H1 (cell line): ENCODE data around the gene METTL8. TPM values are rescaled to one million over a fixed set of nuclear protein-coding genes. Genes with fewer than 3 reads are reported as not detected.

Experiments used
- CTCF ChIA-PET: fragments of 300-600 bp; sonication (Branson Sonifier 250); formaldehyde crosslinking; loops from one replicate; lab custom pipeline; 2021; ENCODE audit not compliant: partially characterized antibody; lab: Charles Lee
- POLR2A ChIA-PET: fragments of 300-600 bp; sonication (Branson Sonifier 250); formaldehyde crosslinking; loops from one replicate; lab custom pipeline; 2021; ENCODE audit warnings: inconsistent platforms; ENCODE audit not compliant: partially characterized antibody; lab: Charles Lee
- DNase-seq, 2 experiments: peaks; one replicate each; pipeline versions ENCODE4 v3.0.0 to v3.0.0-alpha.2; 2010 to 2022; ENCODE audit warnings: low spot score in 2 of 2, low read depth in 1 of 2, mixed read lengths in 1 of 2
- FAIRE-seq: peaks from 2 replicates; lab custom pipeline; 2011; peaks lifted over from hg19 to GRCh38; lab: Jason Lieb, UNC
- H2AFZ ChIP-seq: 2 replicates; pipeline ENCODE4 v1.8.1; 2012; ENCODE audit warnings: low read length, inconsistent platforms
- H2AK5ac ChIP-seq: 2 replicates; pipeline ENCODE4 v1.6.1; 2013; ENCODE audit warnings: low read depth, low read length
- H2BK120ac ChIP-seq: replicated peaks from 2 replicates; pipeline ENCODE3; 2013; ENCODE audit warnings: low read depth, low read length, inconsistent platforms
- H2BK12ac ChIP-seq: 2 replicates; pipeline ENCODE4 v1.6.1; 2013; ENCODE audit warnings: low read depth, low read length
- H2BK15ac ChIP-seq: 2 replicates; pipeline ENCODE4 v1.6.1; 2013; ENCODE audit warnings: low read length
- H2BK20ac ChIP-seq: 2 replicates; pipeline ENCODE4 v1.6.1; 2013; ENCODE audit warnings: low read length
- H2BK5ac ChIP-seq: 2 replicates; pipeline ENCODE4 v1.6.1; 2013; ENCODE audit warnings: low read depth, low read length
- H3K14ac ChIP-seq: 2 replicates; pipeline ENCODE4 v1.6.1; 2013; ENCODE audit warnings: inconsistent platforms; ENCODE audit not compliant: insufficient read length
- H3K18ac ChIP-seq: 2 replicates; pipeline ENCODE4 v1.6.1; 2013; ENCODE audit warnings: low read length; ENCODE audit errors: extremely low read depth
- H3K23ac ChIP-seq: 2 replicates; pipeline ENCODE4 v1.6.1; 2013; ENCODE audit warnings: inconsistent platforms; ENCODE audit not compliant: insufficient read length
- H3K23me2 ChIP-seq: 2 replicates; pipeline ENCODE4 v1.6.1; 2013; ENCODE audit warnings: low read depth, low read length
- H3K27ac ChIP-seq: 2 replicates; pipeline ENCODE4 v1.6.1; 2011; ENCODE audit warnings: low read depth, low read length, inconsistent platforms
- H3K27me3 ChIP-seq, 4 experiments: replicated peaks in 1 of 4; 1 replicate in 1 of 4; 2 replicates in 3 of 4; pipeline versions ENCODE4 v1.6.1 to v1.8.1; 2011 to 2013; ENCODE audit warnings: low read length in 3 of 4, mild to moderate bottlenecking in 3 of 4, inconsistent platforms in 2 of 4, mixed read lengths in 2 of 4, moderate library complexity in 1 of 4; ENCODE audit not compliant: control insufficient read depth in 3 of 4, insufficient read depth in 3 of 4; ENCODE audit errors: extremely low read depth in 1 of 4
- H3K36me3 ChIP-seq, 4 experiments: 2 replicates each; pipeline versions ENCODE4 v1.6.1 to v1.8.1; 2011 to 2013; ENCODE audit warnings: mild to moderate bottlenecking in 4 of 4, low read length in 3 of 4, moderate library complexity in 2 of 4, control low read depth in 1 of 4, inconsistent platforms in 1 of 4; ENCODE audit not compliant: insufficient read depth in 4 of 4, control insufficient read depth in 2 of 4
- H3K4ac ChIP-seq: replicated peaks from 2 replicates; pipeline ENCODE3; 2013; ENCODE audit warnings: low read length, low read depth, mixed read lengths, inconsistent platforms; ENCODE audit not compliant: insufficient read length
- H3K4me1 ChIP-seq, 4 experiments: replicated peaks in 1 of 4; 1 replicate in 1 of 4; 2 replicates in 3 of 4; pipeline versions ENCODE4 v1.6.1 to v1.8.1; 2011 to 2013; ENCODE audit warnings: low read length in 3 of 4, inconsistent platforms in 2 of 4, mixed read lengths in 1 of 4; ENCODE audit not compliant: insufficient read depth in 4 of 4, control insufficient read depth in 3 of 4
- H3K4me2 ChIP-seq, 2 experiments: 2 replicates each; pipeline versions ENCODE4 v1.6.1 to v1.8.1; 2011 to 2013; ENCODE audit warnings: low read depth in 2 of 2, low read length in 2 of 2, control low read depth in 1 of 2, inconsistent platforms in 1 of 2, mild to moderate bottlenecking in 1 of 2; ENCODE audit not compliant: insufficient read depth in 1 of 2
- H3K4me3 ChIP-seq, 4 experiments: fragments of 200-600, 300-600 bp in 1 of 4; sonication (generic), shearing (Covaris generic), sonication (Bioruptor Twin) in 1 of 4; 2 replicates each; pipeline versions ENCODE4 v1.5.1 to v1.8.1; 2011 to 2016; ENCODE audit warnings: low read length in 4 of 4, low read depth in 3 of 4, control low read depth in 2 of 4, inconsistent platforms in 2 of 4, mild to moderate bottlenecking in 2 of 4, mixed read lengths in 1 of 4, moderate library complexity in 1 of 4; ENCODE audit not compliant: insufficient read depth in 2 of 4; ENCODE audit errors: extremely low read depth in 1 of 4
- H3K56ac ChIP-seq: replicated peaks from 2 replicates; pipeline ENCODE3; 2013; ENCODE audit warnings: low read depth, mild to moderate bottlenecking, mixed read lengths, low read length, inconsistent platforms; ENCODE audit not compliant: insufficient read length
- H3K79me1 ChIP-seq: 2 replicates; pipeline ENCODE4 v1.6.1; 2013; ENCODE audit warnings: low read depth, low read length, control low read depth
- H3K79me2 ChIP-seq, 2 experiments: 2 replicates each; pipeline versions ENCODE4 v1.6.1 to v1.8.1; 2012 to 2013; ENCODE audit warnings: low read length in 2 of 2, mild to moderate bottlenecking in 2 of 2, inconsistent platforms in 1 of 2; ENCODE audit not compliant: insufficient read depth in 2 of 2, control insufficient read depth in 1 of 2
- H3K9ac ChIP-seq, 4 experiments: replicated peaks in 1 of 4; 1 replicate in 1 of 4; 2 replicates in 3 of 4; pipeline versions ENCODE4 v1.6.1 to v1.8.1; 2011 to 2013; ENCODE audit warnings: low read depth in 3 of 4, low read length in 3 of 4, control low read depth in 2 of 4, mild to moderate bottlenecking in 2 of 4, moderate library complexity in 2 of 4, inconsistent platforms in 1 of 4; ENCODE audit errors: extremely low read depth in 1 of 4
- H3K9me3 ChIP-seq, 2 experiments: 2 replicates each; pipeline versions ENCODE4 v1.6.1 to v1.8.1; 2012 to 2013; ENCODE audit warnings: mild to moderate bottlenecking in 2 of 2, moderate library complexity in 2 of 2, control low read depth in 1 of 2, inconsistent platforms in 1 of 2, low read depth in 1 of 2, low read length in 1 of 2, mixed read lengths in 1 of 2; ENCODE audit not compliant: insufficient read depth in 2 of 2
- H4K20me1 ChIP-seq, 2 experiments: replicated peaks in 1 of 2; 2 replicates each; pipeline versions ENCODE3 to v1.8.1; 2011 to 2013; ENCODE audit warnings: inconsistent platforms in 2 of 2, low read length in 2 of 2, mild to moderate bottlenecking in 1 of 2; ENCODE audit not compliant: insufficient read depth in 2 of 2, control insufficient read depth in 1 of 2
- H4K5ac ChIP-seq: 2 replicates; pipeline ENCODE4 v1.6.1; 2013; ENCODE audit warnings: low read length, low read depth, mixed read lengths, inconsistent platforms; ENCODE audit not compliant: insufficient read length
- H4K8ac ChIP-seq: 2 replicates; pipeline ENCODE4 v1.8.0; 2013; ENCODE audit warnings: mild to moderate bottlenecking, moderate library complexity, low read length, inconsistent platforms; ENCODE audit not compliant: insufficient read depth; ENCODE audit errors: extremely low read depth
- H4K91ac ChIP-seq: replicated peaks from 2 replicates; pipeline ENCODE3; 2013; ENCODE audit warnings: low read length, mixed read lengths, inconsistent platforms; ENCODE audit not compliant: insufficient read length
- BACH1 ChIP-seq: IDR thresholded peaks from 2 replicates; pipeline ENCODE4 v1.6.1; 2012; ENCODE audit warnings: low read length, improper control_type of control experiment
- CBX5 ChIP-seq: fragments of 300-800, 300-1000 bp; sonication (generic); IDR thresholded peaks from 2 replicates; pipeline ENCODE4 v1.7.1; 2016; ENCODE audit warnings: antibody characterized with exemption, low read length, low read depth
- CBX8 ChIP-seq: fragments of 300-800, 300-1000 bp; sonication (generic); IDR thresholded peaks from 2 replicates; pipeline ENCODE4 v1.7.1; 2016; ENCODE audit warnings: low read depth, low read length, borderline replicate concordance
- CHD2 ChIP-seq: IDR thresholded peaks from 2 replicates; pipeline ENCODE4 v1.6.1; 2012; ENCODE audit warnings: low read length, improper control_type of control experiment
- KDM1A ChIP-seq: fragments of 200-600, 300-600 bp; sonication (generic); IDR thresholded peaks from 2 replicates; pipeline ENCODE4 v1.7.1; 2016; ENCODE audit warnings: mild to moderate bottlenecking, low read length, borderline replicate concordance
- PHF8 ChIP-seq: fragments of 200-600 bp; sonication (generic); conservative IDR thresholded peaks from 2 replicates; pipeline ENCODE4 v1.7.1; 2012; ENCODE audit warnings: low read depth, mild to moderate bottlenecking, inconsistent platforms, low read length, moderate library complexity
- POLR2A ChIP-seq, 2 experiments: IDR thresholded peaks; 1 replicate in 1 of 2; 2 replicates in 1 of 2; pipeline ENCODE4 v1.6.1; 2011; ENCODE audit warnings: low read depth in 2 of 2, low read length in 2 of 2, mild to moderate bottlenecking in 2 of 2; ENCODE audit errors: control extremely low read depth in 1 of 2
- POLR2AphosphoS5 ChIP-seq: IDR thresholded peaks from 2 replicates; pipeline ENCODE4 v1.6.1; 2011; ENCODE audit warnings: low read depth, low read length
- RXRA ChIP-seq: IDR thresholded peaks from 2 replicates; pipeline ENCODE4 v1.6.1; 2011; ENCODE audit warnings: low read depth, mild to moderate bottlenecking, low read length, moderate library complexity; ENCODE audit not compliant: insufficient read depth
- SUZ12 ChIP-seq: fragments of 200-600 bp; sonication (generic); IDR thresholded peaks from 2 replicates; pipeline ENCODE4 v1.6.1; 2012; ENCODE audit warnings: mild to moderate bottlenecking, inconsistent platforms, low read length, moderate library complexity, mixed read lengths
- TCF12 ChIP-seq: IDR thresholded peaks from 2 replicates; pipeline ENCODE4 v1.6.1; 2011; ENCODE audit warnings: low read depth, mild to moderate bottlenecking, low read length
- TEAD4 ChIP-seq: IDR thresholded peaks from 2 replicates; pipeline ENCODE4 v1.6.1; 2012; ENCODE audit warnings: low read depth, low read length, inconsistent platforms, mixed read lengths
- WGBS, 2 experiments: shearing (Covaris generic) in 1 of 2; methylation state at CpG; one replicate each; pipeline versions ENCODE4 v1.1.6 to v1.1.7; 2013 to 2015; ENCODE audit warnings: low lambda C conversion rate in 2 of 2, mixed read lengths in 2 of 2, inconsistent platforms in 1 of 2, low coverage in 1 of 2, missing lambda C conversion rate in 1 of 2; ENCODE audit not compliant: insufficient replicate concordance in 2 of 2, insufficient coverage in 1 of 2, insufficient read length in 1 of 2; ENCODE audit errors: extremely low coverage in 1 of 2, missing lambda C conversion rate in 1 of 2; 5-methylcytosine and 5-hydroxymethylcytosine counted together
- polyA plus RNA-seq, 7 experiments: library from polyadenylated mRNA; depleted of rRNA in 3 of 7; stranded (reverse) in 5 of 7; unstranded in 2 of 7; fragments of >200 nt in 5 of 7; fragments of 200-250 nt in 2 of 7; gene quantifications; 1 replicate in 5 of 7; 2 replicates in 1 of 7; 4 replicates in 1 of 7; pipeline versions ENCODE4 v1.2.1 to v1.2.3, GENCODE V29; 2011 to 2013; ENCODE audit warnings: missing spikeins in 2 of 7, mixed read lengths in 2 of 7
- total RNA-seq: library from RNA; stranded (reverse); fragmentation: NEBNext Ultra II Directional; extraction: Animal tissue kit (Norgen Biotek cat#: 25700); gene quantifications from 2 replicates; pipeline ENCODE4 v1.2.1, GENCODE V29; 2021

METTL8 gene
- total and polyA plus RNA-seq, 2 of the 8 experiments (the other 6 are each of a cell fraction or from before 2014, with no cell fraction given): 17.6 to 79.7 TPM

DNA sequence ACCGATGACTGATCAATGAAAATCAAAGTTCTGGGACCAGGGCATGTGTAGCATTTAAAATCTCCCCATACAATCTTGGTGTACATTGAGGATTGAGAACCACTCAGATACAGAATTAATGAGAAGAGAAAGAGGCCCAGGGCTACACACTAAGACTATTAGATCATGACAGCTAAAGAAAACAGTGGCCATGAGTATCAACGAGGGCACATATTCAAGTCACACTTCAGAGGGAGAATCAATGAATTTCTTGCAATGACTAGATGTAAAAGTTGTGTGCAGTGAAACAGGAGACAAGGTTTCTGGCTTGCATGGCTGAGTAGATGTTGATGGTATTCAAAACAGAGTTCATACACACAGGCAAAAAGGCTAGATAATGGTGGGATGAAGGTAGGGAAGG, 29.1 kb downstream of the METTL8 start:
- Histone ChIP-seq H3K9me3 (peaks cover 4 to 8% of the 10 kb centered on the region in 2 experiments; a peak in 3 of 4 replicates), H3K23ac (no peak overlapping the region), H3K27me3 (no peaks in the 10 kb centered on the region), H3K4me3 (no peak overlapping the region), H3K9ac (no peak overlapping the region), H3K14ac (no peak overlapping the region), H2BK20ac (no peak overlapping the region), H3K79me1 (no peaks in the 10 kb centered on the region), H3K23me2 (no peaks in the 10 kb centered on the region), H4K5ac (no peak overlapping the region), H4K8ac (no peak overlapping the region), H2AK5ac (no peak overlapping the region), H2BK5ac (no peak overlapping the region), H3K4me1 (peaks cover 2 to 20% (median 7%) of the 10 kb centered on the region in 4 experiments; a peak in 5 of 7 replicates), H3K4ac (no peak overlapping the region), H4K91ac (no peak overlapping the region), H2BK120ac (no peak overlapping the region), H3K79me2 (peaks cover 0 to 92% of the 10 kb centered on the region in 2 experiments; a peak in 3 of 4 replicates), H3K56ac (no peak overlapping the region), H4K20me1 (no peaks in the 10 kb centered on the region), H3K36me3 (peaks cover 0 to 9% (median 0%) of the 10 kb centered on the region in 4 experiments; a peak in 2 of 8 replicates), H2BK12ac (no peak overlapping the region), H2BK15ac (no peak overlapping the region), H3K18ac (no peak overlapping the region), H2AFZ (no peak overlapping the region), H3K27ac (no peak overlapping the region), H3K4me2 (no peak overlapping the region)
- TF ChIP-seq TCF12 (no peak), TEAD4 (no peak), CHD2 (no peak), RXRA (no peak), SUZ12 (no peak), CBX8 (no peak), PHF8 (no peak), POLR2AphosphoS5 (no peak), POLR2A (IDR thresholded peaks at IDR 0.05; ENCODE audit: control extremely low read depth in 1 of 2, low read depth in 2 of 2, low read length in 2 of 2) (no peak), BACH1 (no peak), KDM1A (no peak), CBX5 (no peak)
- ChIA-PET CTCF (interaction anchor here (1.9 kb wide), 1 partner anchor 12 kb away, joined by 4 read pairs; no protein-coding TSS in a partner anchor), POLR2A (no interaction called here)
- 94% methylated on average over 2 of the region's 2 CpGs; no CpG with 5 or more reads in 1 of the 2 experiments for WGBS, 2 experiments
- DNase-seq (no peak), FAIRE-seq (no peak)
